Measurements from ENCODE around the gene CALU.

The CALU gene

DNA sequence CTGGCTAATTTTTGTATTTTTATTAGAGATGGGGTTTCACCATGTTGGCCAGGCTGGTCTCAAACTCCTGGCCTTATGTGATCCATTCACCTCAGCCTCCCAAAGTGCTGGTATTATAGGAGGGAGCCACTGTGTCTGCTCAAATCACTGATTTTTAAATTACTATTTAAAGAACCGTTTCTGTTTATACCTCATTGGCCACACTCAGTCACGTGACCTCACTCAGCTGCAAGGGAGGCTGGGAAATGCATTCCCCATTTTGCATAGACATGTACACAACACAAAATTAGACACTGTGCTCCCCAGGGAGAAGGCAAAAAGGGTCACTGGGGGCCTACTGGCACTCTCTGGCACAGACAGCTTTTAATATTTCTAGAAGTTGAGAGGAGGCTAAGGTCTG lies 13.6 kb upstream of the CALU start:
- TF ChIP-seq MAX (IDR thresholded peaks at IDR 0.05; ENCODE audit: low read depth, low read length), result no peak
- TF ChIP-seq, protein P1, sequence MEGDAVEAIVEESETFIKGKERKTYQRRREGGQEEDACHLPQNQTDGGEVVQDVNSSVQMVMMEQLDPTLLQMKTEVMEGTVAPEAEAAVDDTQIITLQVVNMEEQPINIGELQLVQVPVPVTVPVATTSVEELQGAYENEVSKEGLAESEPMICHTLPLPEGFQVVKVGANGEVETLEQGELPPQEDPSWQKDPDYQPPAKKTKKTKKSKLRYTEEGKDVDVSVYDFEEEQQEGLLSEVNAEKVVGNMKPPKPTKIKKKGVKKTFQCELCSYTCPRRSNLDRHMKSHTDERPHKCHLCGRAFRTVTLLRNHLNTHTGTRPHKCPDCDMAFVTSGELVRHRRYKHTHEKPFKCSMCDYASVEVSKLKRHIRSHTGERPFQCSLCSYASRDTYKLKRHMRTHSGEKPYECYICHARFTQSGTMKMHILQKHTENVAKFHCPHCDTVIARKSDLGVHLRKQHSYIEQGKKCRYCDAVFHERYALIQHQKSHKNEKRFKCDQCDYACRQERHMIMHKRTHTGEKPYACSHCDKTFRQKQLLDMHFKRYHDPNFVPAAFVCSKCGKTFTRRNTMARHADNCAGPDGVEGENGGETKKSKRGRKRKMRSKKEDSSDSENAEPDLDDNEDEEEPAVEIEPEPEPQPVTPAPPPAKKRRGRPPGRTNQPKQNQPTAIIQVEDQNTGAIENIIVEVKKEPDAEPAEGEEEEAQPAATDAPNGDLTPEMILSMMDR (IDR thresholded peaks at IDR 0.05; ENCODE audit: low read depth, low read length), result no peak
- no peak overlapping the region for H3K4me3 ChIP-seq (ENCODE audit: low read depth, low read length)
- DNase-seq (ENCODE audit: low read depth), result no peak

DNA sequence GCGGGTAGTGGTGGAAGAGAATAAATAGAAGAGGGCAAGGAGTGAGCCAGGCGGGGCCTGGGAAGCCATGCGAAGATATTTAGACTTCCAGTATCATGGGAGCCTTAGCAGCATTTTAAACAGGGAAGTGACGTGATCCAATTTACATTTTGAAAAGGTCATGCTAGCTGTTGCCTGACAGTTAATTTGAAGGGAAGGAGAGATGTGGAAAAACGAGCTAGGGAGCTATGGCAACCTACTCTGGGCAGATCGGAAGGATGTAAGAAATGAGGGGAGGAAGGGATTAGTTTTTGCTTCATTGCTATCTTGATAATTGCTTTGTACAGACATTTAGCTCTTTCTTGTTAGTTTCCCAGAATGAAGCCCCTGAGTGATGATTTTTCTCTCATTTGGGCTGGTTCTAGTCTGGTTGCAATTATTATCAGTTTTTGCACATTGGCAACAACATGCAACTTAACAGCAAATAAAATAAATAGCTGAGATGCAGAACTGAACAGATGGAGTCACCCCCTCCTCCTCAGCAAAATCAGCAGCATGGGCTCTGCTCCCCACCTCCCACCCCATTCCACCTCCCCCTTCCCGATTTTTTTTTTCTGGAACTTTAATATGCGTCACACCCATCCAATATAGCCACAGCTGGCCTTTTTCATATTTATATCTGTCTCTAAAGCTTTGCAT lies 13.0 kb upstream of the CALU start:
- TF ChIP-seq MYC (IDR thresholded peaks at IDR 0.05; ENCODE audit: low read depth, low read length) (no peak), MAX (IDR thresholded peaks at IDR 0.05; ENCODE audit: low read depth, low read length) (no peak), POLR2A (IDR thresholded peaks at IDR 0.05; ENCODE audit: extremely low read depth, insufficient read length) (no peak)
- TF ChIP-seq, protein P1 (IDR thresholded peaks at IDR 0.05; ENCODE audit: low read depth, low read length), result no peak
- H3K4me3 ChIP-seq (ENCODE audit: low read depth, low read length), result no peak overlapping the region
- DNase-seq (ENCODE audit: low read depth), result no peak

GRCh38 chr7:128726737-128727072 lies 12.5 kb upstream of the CALU start:
- TF ChIP-seq POLR2A (IDR thresholded peaks at IDR 0.05; ENCODE audit: extremely low read depth, insufficient read length) (no peak), MYC (IDR thresholded peaks at IDR 0.05; ENCODE audit: low read depth, low read length) (no peak), MAX (IDR thresholded peaks at IDR 0.05; ENCODE audit: low read depth, low read length) (no peak)
- TF ChIP-seq, protein P1 (IDR thresholded peaks at IDR 0.05; ENCODE audit: low read depth, low read length), result no peak
- no peak overlapping the region for H3K4me3 ChIP-seq (ENCODE audit: low read depth, low read length)
- DNase-seq (ENCODE audit: low read depth), result no peak

DNA sequence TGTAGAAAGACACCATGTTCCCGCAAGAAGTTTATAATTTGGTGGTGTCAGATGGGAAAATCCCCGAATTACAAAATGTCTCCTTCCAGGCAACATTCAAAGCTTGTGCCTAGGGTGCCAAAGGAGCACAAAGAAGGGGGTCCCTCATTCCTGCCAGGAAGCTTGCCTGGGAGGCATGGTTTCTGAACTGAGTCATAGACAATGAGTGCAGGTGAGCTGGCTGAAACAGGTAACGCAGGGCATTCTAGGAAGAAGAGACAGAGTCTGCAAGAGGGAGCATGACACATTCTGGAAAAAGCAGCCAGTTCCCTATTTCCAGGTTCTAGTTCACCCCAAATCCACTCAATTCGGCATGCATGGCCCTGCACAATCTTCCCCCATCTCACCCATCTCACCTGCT lies 11.9 kb upstream of the CALU start:
- TF ChIP-seq MYC (IDR thresholded peaks at IDR 0.05; ENCODE audit: low read depth, low read length) (no peak), POLR2A (IDR thresholded peaks at IDR 0.05; ENCODE audit: extremely low read depth, insufficient read length) (no peak), MAX (IDR thresholded peaks at IDR 0.05; ENCODE audit: low read depth, low read length) (no peak)
- TF ChIP-seq, protein P1 (IDR thresholded peaks at IDR 0.05; ENCODE audit: low read depth, low read length), result no peak
- DNase-seq (ENCODE audit: low read depth), result no peak
- no peak overlapping the region for H3K4me3 ChIP-seq (ENCODE audit: low read depth, low read length)

DNA sequence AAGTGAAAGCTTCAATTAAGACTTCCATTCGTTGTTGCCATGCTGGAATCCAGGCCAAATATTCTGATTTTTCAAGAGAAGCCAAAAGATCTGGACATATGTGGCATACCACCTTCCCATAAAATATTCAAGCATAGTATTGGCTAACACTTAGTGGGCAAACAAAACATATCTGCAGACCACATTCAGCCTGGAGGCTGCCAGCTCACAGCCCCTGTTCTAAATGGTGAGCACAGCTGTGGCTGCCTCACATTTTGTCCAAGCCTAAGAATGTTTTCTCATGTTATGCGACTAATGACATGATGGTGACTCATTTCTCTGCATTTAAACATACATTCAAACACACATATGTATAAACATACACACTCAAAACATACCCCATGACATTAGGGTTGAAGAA lies 10.6 kb upstream of the CALU start:
- no peak overlapping the region for H3K4me3 ChIP-seq (ENCODE audit: low read depth, low read length)
- TF ChIP-seq, protein P1 (IDR thresholded peaks at IDR 0.05; ENCODE audit: low read depth, low read length), result no peak
- no peak for DNase-seq (ENCODE audit: low read depth)

DNA sequence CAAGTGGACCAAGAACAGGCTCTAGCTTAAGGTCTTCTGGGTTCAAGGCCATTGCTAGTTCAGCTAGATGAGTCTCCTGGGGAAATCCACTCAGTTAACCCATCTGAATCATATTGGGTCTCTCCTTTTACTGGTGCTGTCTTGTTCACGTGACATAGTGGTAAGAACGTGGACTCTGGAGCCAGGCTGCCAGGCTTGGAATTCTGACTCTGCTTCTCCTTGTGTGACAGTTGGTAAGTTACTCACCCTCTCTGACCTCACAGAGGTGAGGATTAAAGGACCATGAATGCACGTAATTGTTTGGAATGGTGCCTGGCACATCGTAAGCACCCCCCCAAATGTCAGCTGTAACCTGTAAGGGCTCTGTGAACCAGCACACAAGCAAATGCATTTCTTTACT lies 9.7 kb upstream of the CALU start:
- no peak overlapping the region for H3K4me3 ChIP-seq (ENCODE audit: low read depth, low read length)
- TF ChIP-seq MYC (IDR thresholded peaks at IDR 0.05; ENCODE audit: low read depth, low read length), result no peak
- no peak for TF ChIP-seq MAX (IDR thresholded peaks at IDR 0.05; ENCODE audit: low read depth, low read length)
- TF ChIP-seq, protein P1 (IDR thresholded peaks at IDR 0.05; ENCODE audit: low read depth, low read length), result no peak
- no peak for TF ChIP-seq POLR2A (IDR thresholded peaks at IDR 0.05; ENCODE audit: extremely low read depth, insufficient read length)
- DNase-seq (ENCODE audit: low read depth), result no peak
